NCI-H69 (cell line): ENCODE data around the gene AMBRA1.

Experiments
- DNase-seq: peaks from one replicate; lab custom pipeline; 2025; lab: John Stamatoyannopoulos, UW

Gene AMBRA1

DNA sequence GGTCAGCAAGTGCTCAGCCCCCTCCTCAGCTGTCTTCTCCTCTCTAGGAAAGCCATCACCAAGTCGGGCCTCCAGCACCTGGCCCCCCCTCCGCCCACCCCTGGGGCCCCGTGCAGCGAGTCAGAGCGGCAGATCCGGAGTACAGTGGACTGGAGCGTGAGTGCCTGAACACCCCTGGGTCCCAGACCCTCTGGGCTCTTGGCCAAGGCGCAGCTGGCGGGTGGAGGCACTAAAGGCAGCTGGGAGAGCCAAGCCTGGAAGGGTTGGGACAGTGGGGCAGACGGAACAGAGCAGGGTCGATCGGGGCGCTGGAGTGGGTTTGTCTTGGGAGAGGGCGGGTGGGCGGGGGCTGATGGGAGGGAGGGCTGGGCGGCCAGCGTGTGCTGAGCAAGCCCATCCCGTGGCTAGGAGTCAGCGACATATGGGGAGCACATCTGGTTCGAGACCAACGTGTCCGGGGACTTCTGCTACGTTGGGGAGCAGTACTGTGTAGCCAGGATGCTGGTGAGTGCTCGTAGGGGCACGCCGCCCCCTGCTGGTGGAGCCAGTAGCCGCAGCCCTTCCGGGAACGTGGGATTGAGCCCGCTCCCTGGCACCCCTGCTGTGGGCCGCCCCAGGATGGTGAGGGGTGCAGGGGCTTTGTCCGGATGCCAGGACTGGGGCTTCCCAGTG lies 226.4 kb downstream of the AMBRA1 start:
- peak; percentile 61 for DNase-seq

DNA sequence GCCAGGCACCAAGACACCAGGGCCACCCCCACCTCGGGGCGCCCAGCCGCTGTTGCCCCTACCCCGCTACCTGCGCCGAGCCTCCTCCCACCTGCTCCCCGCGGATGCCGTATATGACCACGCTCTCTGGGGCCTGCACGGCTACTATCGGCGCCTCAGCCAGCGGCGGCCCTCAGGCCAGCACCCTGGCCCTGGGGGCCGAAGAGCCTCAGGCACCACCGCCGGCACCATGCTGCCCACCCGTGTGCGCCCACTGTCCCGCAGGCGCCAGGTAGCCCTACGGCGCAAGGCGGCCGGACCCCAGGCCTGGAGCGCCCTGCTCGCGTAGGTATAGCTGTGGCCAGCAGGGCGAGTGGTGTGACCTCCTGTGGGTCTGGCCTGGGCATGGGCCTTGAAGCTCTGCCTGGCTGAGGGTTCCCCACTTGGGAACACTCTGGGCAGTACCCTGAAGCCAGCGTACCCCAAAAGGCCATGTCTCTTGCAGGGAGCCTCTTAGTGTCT lies 227.1 kb downstream of the AMBRA1 start:
- no peak for DNase-seq

DNA sequence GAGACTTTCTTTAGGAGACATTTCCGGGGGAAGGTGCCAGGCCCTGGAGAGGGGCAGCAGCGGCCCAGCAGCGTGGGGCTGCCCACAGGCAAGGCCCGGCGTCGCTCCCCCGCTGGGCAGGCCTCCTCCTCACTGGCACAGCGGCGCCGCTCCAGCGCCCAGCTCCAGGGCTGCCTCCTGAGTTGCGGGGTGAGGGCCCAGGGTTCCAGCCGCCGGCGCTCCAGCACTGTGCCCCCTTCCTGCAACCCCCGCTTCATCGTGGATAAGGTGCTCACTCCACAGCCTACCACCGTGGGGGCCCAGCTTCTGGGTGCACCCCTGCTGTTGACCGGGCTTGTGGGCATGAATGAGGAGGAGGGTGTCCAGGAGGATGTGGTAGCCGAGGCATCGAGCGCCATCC lies 227.6 kb downstream of the AMBRA1 start:
- DNase-seq: no peak

DNA sequence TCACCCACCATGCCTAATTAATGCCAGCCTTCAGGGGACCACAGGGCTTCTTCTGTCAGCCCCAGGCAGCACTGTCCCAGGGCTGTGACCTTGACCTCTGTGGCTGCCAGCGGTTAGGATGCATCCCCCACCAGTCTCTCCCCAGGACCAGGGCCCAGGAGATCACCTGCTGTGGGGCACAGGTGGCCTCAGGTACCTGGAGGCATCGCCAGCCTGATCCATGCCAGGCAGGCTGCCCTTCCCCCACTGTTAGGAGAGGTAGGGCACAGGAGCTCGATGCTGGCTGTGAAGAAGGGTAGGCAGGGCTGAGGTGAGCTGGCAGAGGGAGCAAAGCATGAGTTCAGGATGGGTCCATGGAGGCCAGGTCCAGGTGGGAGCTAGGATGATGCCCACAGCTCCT lies 229.0 kb downstream of the AMBRA1 start:
- peak; percentile 31 for DNase-seq

DNA sequence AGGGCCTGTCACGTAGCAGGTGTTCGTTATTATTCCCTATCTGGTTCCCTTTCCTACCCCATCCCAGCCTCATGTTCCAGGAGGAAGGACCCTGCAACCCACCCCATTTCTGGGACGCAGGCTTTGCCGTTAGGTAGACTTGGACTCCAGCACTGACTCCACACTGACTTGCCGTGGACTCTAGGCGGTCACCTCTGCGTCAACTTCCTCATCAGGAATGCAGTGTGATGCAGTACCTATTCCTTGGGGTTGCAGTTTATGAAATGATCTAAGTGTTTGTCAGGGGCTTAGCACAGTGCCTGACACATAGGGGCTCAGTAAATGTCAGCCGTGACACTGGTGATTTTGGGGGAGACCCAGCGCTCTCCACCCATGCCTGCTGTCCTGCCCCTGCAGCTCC lies 229.8 kb downstream of the AMBRA1 start:
- DNase-seq: no peak

DNA sequence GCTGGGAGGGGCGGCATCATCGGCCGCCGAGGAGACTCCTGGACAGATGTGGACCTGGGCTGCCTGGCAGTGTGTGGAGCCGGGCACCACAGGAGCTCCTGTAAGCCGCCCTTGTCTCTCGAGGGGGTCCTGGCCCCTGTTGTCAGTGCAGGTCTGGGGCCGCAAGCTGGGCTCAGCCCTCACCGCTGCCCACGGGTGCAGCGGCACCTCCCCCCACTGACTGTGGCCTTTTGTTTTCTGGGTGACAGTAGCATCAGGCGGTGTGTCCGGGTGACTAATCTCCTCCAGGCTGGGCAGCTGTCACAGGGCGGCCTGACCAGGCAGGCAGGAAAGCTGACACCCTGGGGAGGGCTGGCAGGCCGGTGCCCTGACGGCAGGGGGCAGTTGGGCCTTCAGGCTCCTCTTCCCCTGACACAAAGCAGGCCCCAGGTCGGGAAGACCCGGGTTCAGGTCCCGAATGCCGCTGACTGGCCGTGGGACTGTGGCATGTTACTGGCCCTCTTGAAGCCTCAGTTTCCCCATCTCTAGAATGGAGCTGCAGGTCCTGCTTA lies 230.3 kb downstream of the AMBRA1 start:
- peak; percentile 82 for DNase-seq

DNA sequence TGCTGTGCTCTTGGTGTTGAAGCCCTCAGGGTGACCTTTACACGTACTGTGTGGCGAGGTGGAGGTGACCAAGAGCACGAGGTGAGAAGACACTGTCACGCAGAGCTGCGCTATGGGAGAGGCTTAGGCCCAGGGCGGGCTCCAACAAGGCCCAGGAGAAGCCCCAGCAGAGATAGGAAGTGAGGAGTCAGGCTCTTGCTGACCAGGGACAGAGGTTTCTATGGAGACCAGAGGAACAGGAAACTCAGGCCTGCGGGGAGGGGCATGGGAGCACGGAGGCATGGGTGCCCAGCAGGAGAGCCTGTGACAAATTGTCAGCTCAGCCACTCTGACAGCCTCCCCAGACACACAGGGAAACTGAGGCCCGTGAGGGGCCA lies 230.8 kb downstream of the AMBRA1 start:
- DNase-seq: peak; percentile 78

DNA sequence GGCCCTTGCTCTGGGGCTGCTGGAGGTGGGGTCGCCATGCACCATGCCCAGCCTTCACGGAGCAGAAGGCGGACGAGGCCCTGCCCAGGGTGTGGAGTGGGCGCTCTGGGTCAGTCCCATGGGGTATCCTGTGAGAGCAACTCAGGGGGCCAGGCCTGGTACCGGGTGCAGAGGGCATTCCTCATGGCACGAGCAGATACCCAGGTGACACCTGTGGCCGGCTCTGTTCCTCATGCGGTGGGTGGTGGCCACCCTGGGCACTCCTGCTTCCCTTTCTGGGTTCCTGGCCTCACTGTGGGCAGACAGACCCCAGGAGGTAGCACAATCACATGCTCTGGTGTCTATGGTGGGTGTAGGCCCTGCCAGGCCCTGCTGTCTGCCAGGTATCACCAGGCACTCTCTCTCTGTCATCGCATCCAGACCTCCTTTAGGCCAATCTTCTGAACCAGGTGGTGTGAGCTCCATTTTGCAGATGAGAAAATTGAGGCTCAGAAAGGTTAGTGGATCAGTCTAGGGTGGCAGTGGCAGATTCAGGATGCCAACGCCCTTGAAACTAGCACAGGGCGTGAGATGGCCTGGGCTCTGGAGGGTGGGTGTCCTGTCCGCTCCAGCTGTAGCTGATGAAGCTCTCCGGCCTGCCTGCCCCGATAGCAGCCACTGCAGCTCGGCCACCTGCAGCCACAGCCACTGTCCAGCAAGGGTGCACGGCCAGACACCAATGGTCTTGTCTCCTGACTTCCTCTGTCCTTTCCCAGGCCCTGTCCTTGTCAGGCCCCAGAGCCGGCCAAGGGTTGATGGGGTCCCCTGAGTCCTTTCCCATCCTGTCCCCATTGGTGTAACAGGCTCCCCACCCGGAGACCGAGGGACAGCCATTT lies 231.4 kb downstream of the AMBRA1 start:
- no peak for DNase-seq

DNA sequence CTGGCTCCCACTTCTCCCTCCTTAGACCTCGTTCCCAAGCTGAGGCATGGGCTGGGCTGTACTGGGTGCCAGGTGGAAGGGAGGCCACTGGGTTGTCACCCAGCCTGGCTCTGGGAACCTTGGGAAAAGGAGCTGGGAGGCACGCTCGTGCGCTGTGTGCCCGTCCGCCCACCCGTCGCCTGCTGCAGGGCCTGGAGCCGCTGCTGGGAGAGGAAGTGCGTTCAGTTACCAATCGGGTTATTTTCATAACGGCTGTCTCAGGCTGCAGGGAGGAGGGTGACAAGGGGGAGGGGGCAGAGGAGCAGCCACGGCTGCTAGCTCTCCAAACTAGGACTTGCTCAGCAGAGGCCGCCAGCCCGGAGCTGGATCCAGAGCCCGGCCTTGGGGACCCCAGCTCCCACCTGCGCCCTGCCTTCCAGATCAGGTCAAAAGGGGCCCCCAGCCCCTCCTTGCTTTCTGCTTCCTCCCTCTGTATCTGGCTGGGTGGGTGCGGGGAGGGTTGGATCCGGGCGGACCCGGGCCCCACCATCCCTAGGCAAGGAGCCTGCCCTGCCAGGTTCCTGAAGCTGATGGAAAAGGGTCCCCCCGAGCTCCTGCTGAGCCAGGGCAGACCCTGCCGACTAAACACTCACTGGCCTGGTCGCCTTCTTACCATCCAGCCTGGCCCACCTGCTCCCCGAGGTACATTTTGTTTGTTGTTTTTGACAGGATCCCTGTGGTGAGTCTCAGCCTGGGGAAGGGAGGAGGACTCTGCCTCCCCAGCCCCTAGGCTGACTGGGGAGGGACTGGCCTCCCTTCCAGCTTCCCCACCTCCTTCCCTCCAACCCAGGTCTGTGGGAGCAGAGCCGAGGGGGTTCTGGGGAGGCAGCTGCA lies 232.3 kb downstream of the AMBRA1 start:
- DNase-seq: peak; percentile 91

DNA sequence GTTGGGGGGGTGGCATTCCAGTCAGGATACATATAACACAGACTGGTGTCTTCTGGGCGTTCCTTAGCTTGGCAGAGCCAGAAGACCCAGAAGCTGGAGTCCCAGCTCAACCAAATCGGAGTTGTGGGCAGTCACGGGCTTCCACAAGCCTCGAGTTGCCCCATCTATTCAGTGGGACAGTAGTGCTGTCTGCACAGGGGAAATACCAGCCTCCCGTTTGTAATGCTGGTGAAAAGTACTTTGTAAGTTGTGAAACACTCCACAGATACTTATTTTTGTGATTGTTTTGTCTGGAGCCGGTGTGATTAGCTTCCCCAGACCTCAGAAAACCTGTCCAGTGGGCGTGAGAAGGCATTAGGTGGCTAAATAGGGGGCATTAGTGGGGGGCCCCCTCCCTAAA lies 232.9 kb downstream of the AMBRA1 start:
- no peak for DNase-seq

DNA sequence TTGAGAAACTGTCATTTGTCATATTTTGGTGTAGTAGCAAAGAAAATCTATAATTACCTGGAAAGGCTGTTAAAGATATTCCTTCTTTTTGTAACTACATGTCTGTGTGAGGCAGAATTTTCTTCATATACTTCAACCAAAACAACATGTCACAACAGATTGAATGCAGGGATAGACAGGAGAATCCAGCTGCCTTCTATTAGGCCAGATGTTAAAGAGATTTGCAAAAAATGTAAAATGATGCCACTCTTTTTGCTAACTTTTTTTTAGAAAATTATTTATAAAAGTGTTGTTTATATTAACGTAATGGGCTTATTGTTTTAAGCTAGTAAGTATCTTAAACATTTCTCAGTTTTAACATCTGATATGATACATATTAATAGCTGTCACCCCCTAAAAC lies 233.9 kb downstream of the AMBRA1 start:
- no peak for DNase-seq

DNA sequence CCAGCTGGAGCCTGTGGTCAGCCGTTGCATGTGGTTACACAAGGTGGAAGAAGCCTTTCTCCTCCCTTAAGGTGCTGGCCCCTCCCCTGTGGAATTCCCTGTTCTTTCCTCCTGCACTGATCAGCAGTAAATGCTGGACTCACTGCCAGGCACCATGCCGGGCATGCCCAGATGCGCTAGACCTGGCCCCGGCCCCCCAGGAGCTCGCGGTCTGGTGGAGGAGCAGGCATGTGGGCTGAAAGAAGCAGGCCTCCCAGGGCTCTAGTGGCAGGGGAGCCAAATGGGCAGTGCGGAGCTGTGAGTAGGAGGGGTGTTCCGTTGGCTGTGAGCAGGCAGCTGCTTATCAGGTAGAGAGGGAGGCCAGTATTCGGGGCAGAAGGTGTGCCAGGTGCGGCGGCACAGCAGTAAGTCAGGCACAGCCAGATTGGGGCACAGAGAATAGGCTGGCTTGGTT lies 236.3 kb downstream of the AMBRA1 start:
- peak; percentile 97 for DNase-seq

DNA sequence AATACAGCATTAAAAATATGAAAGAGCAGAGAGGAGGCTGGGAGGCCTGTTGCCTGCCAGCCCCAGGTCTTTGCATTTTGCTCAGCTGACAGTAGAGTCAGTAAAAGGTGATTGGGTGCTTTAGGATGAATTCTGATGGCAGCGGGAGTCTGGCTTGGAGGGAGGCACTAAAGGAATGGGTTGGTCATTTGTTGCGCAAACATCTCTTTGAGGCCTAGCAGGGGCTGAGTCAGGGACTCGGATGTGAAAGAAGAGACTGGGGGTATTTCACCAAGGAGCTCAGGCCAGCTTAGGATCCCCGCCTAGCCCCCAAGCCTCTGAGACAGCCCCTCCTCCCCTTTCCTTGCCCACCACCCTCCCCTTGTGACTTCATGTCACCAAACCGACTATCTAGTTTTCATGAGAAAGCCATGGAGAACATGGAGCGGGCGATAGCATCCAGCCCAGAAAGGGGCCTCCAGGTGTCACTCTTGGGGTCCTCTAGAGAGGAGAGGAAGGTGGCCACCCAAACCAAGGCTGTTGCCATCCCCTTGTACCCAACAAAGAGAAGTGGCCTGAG lies 236.8 kb downstream of the AMBRA1 start:
- DNase-seq: peak; percentile 52

DNA sequence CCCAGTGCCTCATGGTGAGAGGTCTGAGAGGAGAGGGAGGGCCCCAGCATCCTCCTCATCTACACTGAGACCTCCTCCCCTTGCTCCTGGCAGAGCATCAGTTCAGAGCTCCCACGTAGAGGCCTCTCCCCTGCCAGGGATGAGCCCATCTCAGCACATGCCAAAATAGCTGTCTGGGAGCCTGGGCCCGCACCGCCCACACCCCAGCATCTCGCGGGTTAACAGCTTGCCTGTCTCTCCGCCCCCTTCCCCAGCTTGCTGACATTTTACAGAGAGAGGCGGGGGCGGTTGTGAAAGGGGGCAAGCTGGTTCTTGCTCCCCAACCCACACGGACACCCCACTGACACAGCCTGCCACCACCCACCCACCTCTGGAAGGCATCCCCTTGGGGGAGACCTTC lies 240.1 kb downstream of the AMBRA1 start:
- no peak for DNase-seq

DNA sequence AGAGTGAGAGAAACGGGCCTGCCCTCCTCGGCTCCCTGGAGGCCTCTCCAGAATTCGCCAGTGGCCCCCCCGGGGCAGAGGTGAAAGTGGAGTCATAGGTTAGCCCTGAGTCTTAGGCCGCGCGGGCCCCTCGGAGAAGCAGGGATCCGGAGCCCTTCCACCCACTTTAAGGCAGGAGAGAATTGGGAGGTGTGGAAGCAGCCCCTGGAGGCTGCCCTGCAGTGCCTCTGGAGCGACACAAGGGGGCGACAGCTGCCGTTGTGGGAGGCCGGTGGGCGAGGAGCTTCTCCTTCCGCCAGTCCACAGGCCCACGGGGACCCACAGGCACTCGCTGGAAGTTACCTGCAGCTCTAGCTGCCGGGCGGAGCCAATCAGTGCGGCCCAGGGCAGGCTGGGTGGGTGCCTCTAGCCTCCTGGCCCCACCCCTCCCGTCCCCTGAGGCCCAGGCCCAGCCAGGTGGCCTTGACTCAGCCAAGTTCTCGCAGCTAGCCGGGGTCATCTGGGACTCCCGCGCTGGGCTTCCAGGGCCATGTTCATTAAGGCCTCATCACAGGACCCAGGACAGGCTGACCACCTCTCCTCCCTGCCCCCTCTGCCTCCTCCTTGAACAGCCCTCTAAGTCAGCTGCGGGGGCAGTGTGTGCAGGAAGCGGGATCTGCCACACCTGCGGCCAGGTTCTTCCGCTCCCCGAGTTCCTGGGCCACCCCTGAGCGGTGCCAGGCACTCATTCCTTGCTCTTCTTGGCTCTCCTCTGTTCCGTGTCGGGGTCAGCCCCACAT lies 241.6 kb downstream of the AMBRA1 start:
- peak; percentile 65 for DNase-seq

DNA sequence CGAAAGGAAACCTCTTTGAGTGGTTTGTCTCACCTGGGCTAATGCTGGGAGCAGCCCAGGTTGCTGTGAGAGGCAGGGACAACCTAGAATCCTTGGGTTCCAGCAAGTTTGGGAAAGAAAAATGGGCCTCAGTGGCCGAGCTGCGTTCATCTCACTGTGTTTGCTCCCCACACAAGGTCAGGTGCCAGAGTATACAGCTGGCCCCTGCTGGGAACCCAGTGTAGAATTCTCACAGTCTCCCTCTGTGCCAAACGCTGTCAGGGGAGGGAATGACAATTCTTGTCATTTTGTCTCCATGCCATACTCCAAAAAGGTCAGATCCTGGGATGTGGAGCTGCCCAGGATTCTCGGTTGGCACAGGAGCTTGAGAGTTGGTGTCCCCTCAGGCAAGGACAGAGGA lies 242.2 kb downstream of the AMBRA1 start:
- no peak for DNase-seq

DNA sequence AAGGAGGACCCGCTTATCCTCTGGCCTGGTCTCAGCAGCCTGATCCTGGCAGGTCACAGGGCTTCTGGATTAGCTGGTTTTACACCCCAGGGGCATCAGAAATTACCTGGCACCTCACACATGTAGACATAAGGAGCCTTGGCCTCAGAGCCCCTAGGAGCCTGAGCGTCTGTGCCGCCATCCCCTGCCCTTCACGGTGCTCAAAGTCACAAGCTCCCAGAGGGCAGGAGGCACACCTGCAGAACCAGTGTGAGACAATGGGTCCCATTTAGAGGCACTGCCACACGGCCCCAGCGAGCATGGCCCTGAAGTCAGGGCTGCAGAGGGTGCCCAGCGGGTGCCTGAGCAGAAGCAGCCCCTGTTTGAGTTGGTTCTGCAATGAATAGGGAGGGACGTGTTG lies 242.7 kb downstream of the AMBRA1 start:
- DNase-seq: peak; percentile 53

DNA sequence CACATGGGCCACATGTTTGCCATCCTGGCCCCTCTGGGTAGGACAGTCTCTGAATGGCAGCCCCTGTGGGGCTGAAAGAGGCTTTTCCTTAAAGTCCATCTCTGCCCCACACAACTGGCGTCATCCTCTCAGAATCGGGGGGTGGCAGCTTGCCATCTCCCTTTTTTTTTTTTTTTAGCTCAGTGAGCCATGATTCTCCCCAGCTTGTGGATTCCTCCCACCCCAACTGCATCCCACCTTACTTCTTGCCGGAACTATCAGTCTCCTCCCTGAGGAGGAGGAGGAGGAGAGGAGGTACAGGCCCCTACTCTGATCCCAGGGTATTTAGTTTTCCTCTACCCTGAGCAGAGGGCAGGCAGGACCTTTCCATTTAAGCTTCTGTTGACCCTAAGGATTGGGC lies 243.1 kb downstream of the AMBRA1 start:
- DNase-seq: no peak

DNA sequence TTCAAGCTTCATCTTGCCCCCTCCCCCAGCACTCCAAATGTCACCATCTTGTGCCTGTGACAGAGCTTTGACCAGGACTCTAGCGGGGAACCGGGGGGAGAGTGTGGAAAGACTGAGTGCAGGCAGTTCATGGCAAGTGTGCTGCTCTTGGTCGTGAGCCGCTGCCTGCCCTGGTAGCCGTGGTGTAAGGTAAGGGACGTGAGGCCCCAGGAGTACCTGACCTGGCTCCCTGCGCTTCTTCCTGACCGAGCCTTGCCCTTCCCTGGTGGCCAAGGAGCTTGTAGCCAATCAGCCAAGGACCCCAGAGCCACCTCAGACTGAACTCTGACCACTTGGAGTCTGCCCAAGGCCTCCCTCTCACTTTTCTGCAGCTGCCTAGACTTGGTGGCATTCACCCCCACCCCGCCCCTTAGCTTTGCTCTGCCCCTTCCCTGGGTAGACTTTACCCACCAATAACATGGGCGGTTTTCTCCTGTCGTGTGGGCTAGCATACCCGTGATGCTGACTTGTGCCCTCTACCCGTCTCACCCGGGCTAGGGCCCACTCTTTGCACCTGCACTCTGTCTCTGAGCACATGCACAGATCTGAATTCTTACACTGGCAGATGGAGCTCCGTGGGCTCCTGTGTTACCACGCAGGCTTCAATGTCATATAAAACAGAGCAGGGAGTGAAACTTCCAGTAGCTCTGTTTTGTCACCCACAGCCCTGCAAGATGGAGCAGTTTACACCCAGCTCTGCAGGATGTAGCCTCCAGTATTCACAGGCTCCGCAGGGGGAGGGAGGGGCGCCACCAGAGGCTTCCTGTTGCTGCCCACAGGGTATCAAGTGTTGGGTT lies 245.0 kb downstream of the AMBRA1 start:
- DNase-seq: peak; percentile 69
